RCC 7860 (cell line): ENCODE results near the gene FOXS1.
"Not testable (repeated sequence)": the region's sequence is repeated elsewhere in the genome, so short reads cannot be mapped to it uniquely, and the experiment has no call there.

ENCODE experiments used
- DNase-seq: peaks from one replicate; pipeline ENCODE4 v3.0.0-alpha.2; 2015; ENCODE audit warnings: low spot score
- FAIRE-seq: peaks from 2 replicates; lab custom pipeline; 2012; peaks lifted over from hg19 to GRCh38; lab: Jason Lieb, UNC

Gene FOXS1

GRCh38 chr20:31824125-31824485 is 21.3 kb downstream of the FOXS1 start:
- FAIRE-seq (no peak), DNase-seq (no peak)

- FAIRE-seq (no peak), DNase-seq (no peak)
Observed at GRCh38 chr20:31823360-31824124, 21.9 kb downstream of the FOXS1 start.

GRCh38 chr20:31822421-31823330 is 22.7 kb downstream of the FOXS1 start:
- no peak for FAIRE-seq
- peak; percentile 73 for DNase-seq

GRCh38 chr20:31821427-31821826 is 24.0 kb downstream of the FOXS1 start:
- no peak for FAIRE-seq
- DNase-seq: no peak

GRCh38 chr20:31820228-31820627 is 25.2 kb downstream of the FOXS1 start:
- FAIRE-seq (no peak), DNase-seq (no peak)

- FAIRE-seq (no peak), DNase-seq (no peak)
Observed at GRCh38 chr20:31819083-31819784, 26.2 kb downstream of the FOXS1 start, which contains the start of gene MYLK2. Gene MYLK2 (plus strand): TSS chr20:31819356. CDS start chr20:31819581, 225 bp downstream.

GRCh38 chr20:31818376-31818908 is 27.0 kb downstream of the FOXS1 start:
- no peak for FAIRE-seq

GRCh38 chr20:31817461-31817860 is 27.9 kb downstream of the FOXS1 start:
- DNase-seq (no peak), FAIRE-seq (no peak)

More at GRCh38 chr20:31818376-31818908, 27.0 kb downstream of the FOXS1 start:
- DNase-seq: no peak

GRCh38 chr20:31816221-31816620 is 29.2 kb downstream of the FOXS1 start:
- FAIRE-seq (no peak), DNase-seq (no peak)

GRCh38 chr20:31815408-31816188 is 29.8 kb downstream of the FOXS1 start:
- DNase-seq (no peak), FAIRE-seq (no peak)

- DNase-seq, FAIRE-seq: not testable (repeated sequence)
Observed at GRCh38 chr20:31814142-31814541, 31.3 kb downstream of the FOXS1 start.

- DNase-seq (no peak), FAIRE-seq (no peak)
Observed at GRCh38 chr20:31813611-31814010, 31.8 kb downstream of the FOXS1 start.

- no peak for FAIRE-seq
- DNase-seq: no peak
Observed at GRCh38 chr20:31811796-31812728, 33.3 kb downstream of the FOXS1 start.

GRCh38 chr20:31811198-31811597 is 34.2 kb downstream of the FOXS1 start:
- DNase-seq (no peak), FAIRE-seq (no peak)

- FAIRE-seq (no peak), DNase-seq (no peak)
Observed at GRCh38 chr20:31809661-31810060, 35.7 kb downstream of the FOXS1 start.

- no peak for FAIRE-seq
- peak; percentile 29 for DNase-seq
Observed at GRCh38 chr20:31808481-31808880, 36.9 kb downstream of the FOXS1 start.

- FAIRE-seq (no peak), DNase-seq (no peak)
Observed at GRCh38 chr20:31806564-31807355, 38.6 kb downstream of the FOXS1 start.
